SH-SY5Y (cell line): ENCODE data around the gene ADAMTSL5.

Source experiments
- GATA2 ChIP-seq: IDR thresholded peaks from 2 replicates; pipeline ENCODE4 v1.6.1; 2011; ENCODE audit warnings: mild to moderate bottlenecking, low read depth, low read length
- GATA3 ChIP-seq: IDR thresholded peaks from 2 replicates; pipeline ENCODE4 v1.6.1; 2011; ENCODE audit warnings: low read depth, mild to moderate bottlenecking, low read length, moderate library complexity

DNA sequence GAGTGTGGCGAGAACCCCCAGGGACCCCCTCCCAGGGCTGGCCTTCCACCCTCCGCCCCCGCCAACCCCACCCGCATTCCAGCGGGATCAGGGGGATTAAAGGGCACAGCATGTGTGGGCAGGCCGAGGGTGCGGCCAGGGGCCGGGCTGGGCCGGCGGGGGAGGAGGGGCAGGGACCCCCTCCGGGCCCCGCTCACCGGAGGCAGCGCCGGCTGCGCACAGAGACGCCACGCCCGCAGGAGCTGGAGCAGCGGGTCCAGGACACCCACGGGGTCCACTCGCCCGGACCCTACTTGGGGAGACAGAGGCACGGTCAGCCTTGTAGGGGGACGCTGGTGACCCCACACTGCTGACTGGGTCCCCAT, 2.4 kb downstream of the ADAMTSL5 start:
- TF ChIP-seq GATA3 (no peak), GATA2 (no peak)
